Cardiac fibroblast (primary cell): ENCODE results near the gene MSANTD2.

Experiments
- DNase-seq, 2 donors: peaks; one replicate each; pipeline versions ENCODE4 v3.0.0 to v3.0.0-alpha.2; 2010; ENCODE audit warnings: low read depth in 2 of 2
- H3K4me3 ChIP-seq, 2 donors: replicated peaks in 1 of 2; 1 replicate in 1 of 2; 2 replicates in 1 of 2; pipeline ENCODE4 v1.5.1; 2011; ENCODE audit warnings: low read depth in 2 of 2, low read length in 2 of 2, mild to moderate bottlenecking in 2 of 2, moderate library complexity in 1 of 2
- CTCF ChIP-seq: IDR thresholded peaks from one replicate; pipeline ENCODE4 v1.5.1; 2011; ENCODE audit warnings: low read depth, mild to moderate bottlenecking, low read length, inconsistent platforms

MSANTD2 gene

GRCh38 chr11:124841201-124841600 lies 41.0 kb upstream of the MSANTD2 start:
- H3K4me3 ChIP-seq = no peak overlapping the region
- no peak for TF ChIP-seq CTCF
- DNase-seq = peak in 1 of 2 donors; percentile 30

- no peak for TF ChIP-seq CTCF
- DNase-seq = no peak
- H3K4me3 ChIP-seq = no peak overlapping the region
These were observed 40.5 kb upstream of the MSANTD2 start for GRCh38 chr11:124840666-124841065.

- DNase-seq = no peak
- H3K4me3 ChIP-seq = peak overlapping the region; percentile 4 to 38
- TF ChIP-seq CTCF = no peak
These were observed 39.9 kb upstream of the MSANTD2 start for GRCh38 chr11:124839972-124840621.

GRCh38 chr11:124839128-124839971 lies 39.1 kb upstream of the MSANTD2 start:
- no peak for TF ChIP-seq CTCF
- peak overlapping the region; percentile 18 to 38 for H3K4me3 ChIP-seq
- no peak for DNase-seq

- H3K4me3 ChIP-seq = no peak overlapping the region
- TF ChIP-seq CTCF = no peak
These were observed 38.6 kb upstream of the MSANTD2 start for GRCh38 chr11:124838805-124839127.

GRCh38 chr11:124837491-124837856 lies 37.3 kb upstream of the MSANTD2 start:
- H3K4me3 ChIP-seq = no peak overlapping the region
- peak; percentile 64 for TF ChIP-seq CTCF
- DNase-seq = peak; percentile 93 to 94

More at GRCh38 chr11:124838805-124839127, 38.6 kb upstream of the MSANTD2 start:
- no peak for DNase-seq
